ENCODE measurements around the gene C1QTNF5.

C1QTNF5 gene

DNA sequence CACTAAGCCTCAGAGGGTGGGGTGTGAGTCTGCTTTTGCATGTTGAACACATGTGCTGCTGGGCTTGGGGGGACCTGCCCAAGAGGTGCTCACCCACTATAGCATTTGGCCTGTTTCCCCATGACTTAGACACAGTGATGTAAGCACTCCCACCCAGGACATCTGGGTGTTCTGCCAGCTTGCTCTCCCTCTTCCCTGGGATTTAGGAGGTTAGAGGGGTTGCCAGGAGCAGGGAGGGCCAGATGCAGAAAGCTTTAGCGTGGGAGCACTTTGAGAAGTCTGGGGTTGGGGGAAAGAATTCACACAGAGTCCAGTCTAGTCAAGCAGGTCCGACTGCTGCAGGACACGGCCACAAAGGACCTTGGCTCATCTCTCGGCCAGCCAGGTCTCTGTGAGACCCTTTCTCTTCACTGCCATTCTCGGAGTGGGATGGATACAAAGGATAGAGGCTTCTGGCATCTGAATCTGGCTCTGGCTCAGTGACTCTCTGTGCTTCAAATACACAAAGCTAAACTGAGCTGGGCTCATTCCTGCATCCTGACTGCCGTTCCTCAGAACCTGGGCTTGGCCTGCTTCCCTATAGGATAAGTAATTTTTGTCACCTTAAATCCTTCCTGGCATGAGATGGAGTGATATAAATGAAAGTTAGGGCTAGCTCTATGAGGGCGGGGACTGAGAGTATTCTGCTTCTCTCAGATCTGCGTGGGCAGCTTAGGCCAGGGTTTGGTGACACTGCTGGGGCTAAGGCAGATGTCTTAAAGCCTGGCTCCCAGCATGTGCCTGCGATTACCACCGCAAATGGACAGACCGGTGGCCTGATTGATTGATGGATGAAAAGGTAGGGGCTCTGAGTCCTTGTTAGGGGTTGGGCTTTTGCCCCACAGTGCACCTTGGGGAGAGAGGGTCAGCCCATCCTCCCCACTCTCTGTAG lies 26.3 kb upstream of the C1QTNF5 start:
- H3K4me3 ChIP-seq (ENCODE audit: low read depth, low read length) = no peak overlapping the region
- TF ChIP-seq, protein P1, sequence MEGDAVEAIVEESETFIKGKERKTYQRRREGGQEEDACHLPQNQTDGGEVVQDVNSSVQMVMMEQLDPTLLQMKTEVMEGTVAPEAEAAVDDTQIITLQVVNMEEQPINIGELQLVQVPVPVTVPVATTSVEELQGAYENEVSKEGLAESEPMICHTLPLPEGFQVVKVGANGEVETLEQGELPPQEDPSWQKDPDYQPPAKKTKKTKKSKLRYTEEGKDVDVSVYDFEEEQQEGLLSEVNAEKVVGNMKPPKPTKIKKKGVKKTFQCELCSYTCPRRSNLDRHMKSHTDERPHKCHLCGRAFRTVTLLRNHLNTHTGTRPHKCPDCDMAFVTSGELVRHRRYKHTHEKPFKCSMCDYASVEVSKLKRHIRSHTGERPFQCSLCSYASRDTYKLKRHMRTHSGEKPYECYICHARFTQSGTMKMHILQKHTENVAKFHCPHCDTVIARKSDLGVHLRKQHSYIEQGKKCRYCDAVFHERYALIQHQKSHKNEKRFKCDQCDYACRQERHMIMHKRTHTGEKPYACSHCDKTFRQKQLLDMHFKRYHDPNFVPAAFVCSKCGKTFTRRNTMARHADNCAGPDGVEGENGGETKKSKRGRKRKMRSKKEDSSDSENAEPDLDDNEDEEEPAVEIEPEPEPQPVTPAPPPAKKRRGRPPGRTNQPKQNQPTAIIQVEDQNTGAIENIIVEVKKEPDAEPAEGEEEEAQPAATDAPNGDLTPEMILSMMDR (IDR thresholded peaks at IDR 0.05; ENCODE audit: low read depth, low read length, missing control alignments) = no peak
- no peak for DNase-seq (ENCODE audit: low read depth)

DNA sequence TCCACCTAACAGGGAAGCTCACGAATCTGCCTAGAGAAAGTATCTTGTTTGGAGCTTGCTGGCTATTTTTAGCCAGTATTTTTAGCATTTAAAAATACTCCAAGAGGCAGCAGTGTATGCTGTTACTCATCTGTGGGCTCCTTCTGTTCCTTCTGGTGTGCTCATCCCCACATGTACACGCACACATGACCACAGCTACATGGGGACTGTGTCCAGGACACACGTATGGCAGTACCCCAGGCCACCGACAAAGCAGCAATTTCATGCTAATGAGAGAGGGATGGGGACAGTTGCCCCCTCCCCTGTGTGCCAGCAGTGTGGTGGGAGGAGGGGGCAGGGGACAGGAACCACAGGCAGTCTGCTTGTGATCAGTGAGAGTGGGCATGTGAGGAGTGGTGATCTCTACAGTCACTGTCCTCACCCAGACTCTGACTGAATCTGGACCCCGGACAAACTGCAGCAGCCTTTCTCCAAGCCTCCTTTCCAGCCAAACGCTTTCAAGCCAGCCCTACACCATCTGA lies 24.4 kb upstream of the C1QTNF5 start:
- TF ChIP-seq, protein P1 (IDR thresholded peaks at IDR 0.05; ENCODE audit: low read depth, low read length, missing control alignments) = no peak
- no peak for DNase-seq (ENCODE audit: low read depth)
- no peak overlapping the region for H3K4me3 ChIP-seq (ENCODE audit: low read depth, low read length)

DNA sequence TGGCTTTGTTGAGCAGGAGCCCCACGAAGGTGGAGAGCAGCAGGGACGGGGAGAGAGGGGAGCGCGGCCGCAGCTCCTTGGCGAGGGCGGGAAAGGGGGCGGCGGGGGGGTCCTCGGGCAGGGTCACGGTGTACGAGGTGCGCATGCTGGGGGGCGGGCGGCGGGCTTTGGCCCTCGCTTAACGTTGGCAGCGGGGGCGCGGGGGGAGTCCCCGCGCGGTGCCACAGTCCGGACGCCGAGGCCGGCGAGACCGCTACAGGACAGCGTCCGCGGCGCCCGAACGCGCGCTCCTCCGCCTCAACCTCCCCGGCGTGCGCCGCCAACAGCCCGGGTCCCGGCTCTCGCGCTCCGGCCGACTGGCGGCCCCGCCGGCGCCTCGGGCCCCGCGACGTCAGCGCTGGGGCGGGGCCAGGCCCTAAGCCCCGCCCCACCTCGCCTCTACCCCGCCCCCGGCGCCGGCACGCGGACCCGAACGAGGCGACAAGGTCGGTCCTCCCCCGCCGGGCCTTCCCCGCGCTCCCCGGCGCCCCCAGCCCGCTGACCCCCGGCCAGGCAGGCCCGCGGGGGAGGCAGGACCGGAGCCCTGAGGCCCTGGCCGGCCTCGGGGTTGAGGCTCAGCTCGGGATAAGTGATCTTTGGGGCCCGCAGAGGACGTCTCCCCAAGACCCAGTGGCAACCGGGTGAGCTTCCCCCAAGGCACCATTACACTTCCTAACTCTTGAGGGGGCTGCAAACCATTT lies 23.3 kb upstream of the C1QTNF5 start:
- no peak overlapping the region; the same call in 1 of the 2 replicates for H3K4me3 ChIP-seq (ENCODE audit: low read depth, low read length)
- DNase-seq (ENCODE audit: low read depth) = no peak
- TF ChIP-seq, protein P1 (IDR thresholded peaks at IDR 0.05; ENCODE audit: low read depth, low read length, missing control alignments) = no peak

DNA sequence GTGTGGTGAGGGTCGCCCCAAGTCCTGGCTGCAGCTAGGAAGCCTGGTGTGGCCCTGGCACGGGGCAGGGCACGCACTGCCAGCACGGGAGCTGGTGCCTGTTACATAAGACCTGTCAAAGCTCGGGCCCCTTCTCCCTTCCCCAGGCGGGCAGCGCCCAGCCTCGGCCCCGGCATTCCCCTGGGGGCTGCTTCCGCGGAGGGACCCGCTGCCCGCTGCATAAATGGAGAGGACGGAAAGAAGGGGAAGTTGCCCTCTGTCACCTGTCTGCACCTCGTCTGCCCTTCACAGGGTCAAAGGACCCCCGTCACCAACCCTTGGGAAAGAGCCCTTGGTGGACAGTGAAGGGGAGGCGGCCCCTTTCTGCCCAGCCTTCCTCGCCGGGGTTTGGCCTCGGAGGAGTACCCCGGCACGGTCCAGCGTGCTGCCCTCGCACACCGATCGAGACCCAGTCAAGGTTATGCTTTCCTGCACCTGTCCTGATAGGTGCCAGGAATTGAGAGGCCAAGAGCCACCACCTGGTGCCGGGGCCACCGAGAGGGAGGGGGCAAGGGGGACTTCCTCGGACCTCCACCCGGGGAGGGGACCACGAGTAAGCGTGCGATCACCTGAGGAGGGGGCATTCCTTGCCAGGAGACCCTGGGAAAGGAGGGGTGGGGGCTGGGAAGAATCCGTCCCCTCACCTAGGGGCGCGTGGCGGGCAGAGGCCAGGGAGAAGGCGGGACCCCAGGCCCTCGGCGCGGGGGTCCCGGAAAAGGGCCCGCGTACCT lies 22.6 kb upstream of the C1QTNF5 start:
- TF ChIP-seq, protein P1 (IDR thresholded peaks at IDR 0.05; ENCODE audit: low read depth, low read length, missing control alignments) = no peak
- H3K4me3 ChIP-seq (ENCODE audit: low read depth, low read length) = no peak overlapping the region
- no peak for DNase-seq (ENCODE audit: low read depth)

DNA sequence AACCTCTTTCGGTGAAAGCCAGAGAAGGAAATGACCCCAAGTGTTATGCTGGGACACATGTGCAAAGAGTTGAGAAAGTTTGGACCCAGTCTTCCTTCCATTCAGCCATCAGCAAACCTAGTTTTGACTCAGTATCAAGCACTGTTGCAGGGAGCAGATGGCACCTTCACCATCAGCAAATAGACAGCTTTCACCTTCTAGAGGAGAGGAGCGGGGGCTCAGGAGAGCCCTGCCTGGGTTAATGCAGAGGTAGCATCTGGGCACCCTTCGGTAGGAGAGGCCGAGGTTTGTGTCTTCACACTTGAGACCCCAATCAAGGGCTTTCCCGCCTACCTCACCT lies 22.0 kb upstream of the C1QTNF5 start:
- TF ChIP-seq, protein P1 (IDR thresholded peaks at IDR 0.05; ENCODE audit: low read depth, low read length, missing control alignments) = no peak
- no peak overlapping the region for H3K4me3 ChIP-seq (ENCODE audit: low read depth, low read length)
- DNase-seq (ENCODE audit: low read depth) = no peak

DNA sequence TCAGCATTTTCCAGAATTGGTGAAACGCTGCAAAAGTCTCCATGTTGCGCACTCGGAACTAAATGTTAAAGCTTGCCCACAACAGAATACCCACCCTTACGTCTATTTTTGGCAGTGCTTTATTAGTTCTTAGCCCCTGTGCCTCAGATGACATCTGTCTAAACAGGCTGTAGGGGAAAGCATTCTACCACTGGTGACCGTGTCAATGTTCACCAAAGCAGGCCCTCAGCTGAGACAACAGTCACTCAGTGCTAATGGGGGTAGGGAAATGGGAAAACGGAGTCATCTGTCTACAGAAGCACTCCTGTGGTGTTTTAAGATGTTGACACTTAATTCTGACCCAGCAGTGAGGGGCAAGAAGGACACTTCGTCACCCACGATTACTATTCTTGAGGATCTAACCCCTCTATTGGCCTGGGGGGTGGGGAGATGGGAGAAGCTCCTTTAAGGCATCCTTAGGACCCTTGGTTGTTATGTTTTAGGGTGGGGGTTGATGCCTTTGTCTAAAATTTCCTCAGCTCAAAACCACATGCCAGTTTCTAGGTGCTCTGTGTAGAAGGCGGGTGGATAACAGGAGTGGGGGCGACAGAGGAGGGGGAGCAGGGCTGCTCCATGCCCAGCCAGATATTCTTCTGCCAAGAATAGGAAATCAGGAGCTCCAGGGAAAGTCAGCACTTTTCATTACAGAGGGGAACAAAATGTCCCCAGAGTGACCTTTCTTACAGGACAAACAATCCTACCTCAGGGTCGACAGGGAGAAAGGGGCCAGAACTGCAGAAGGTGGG lies 21.4 kb upstream of the C1QTNF5 start:
- TF ChIP-seq, protein P1 (IDR thresholded peaks at IDR 0.05; ENCODE audit: low read depth, low read length, missing control alignments) = no peak
- H3K4me3 ChIP-seq (ENCODE audit: low read depth, low read length) = no peak overlapping the region
- DNase-seq (ENCODE audit: low read depth) = no peak
